Stimulated activated CD4-positive, alpha-beta T cell treated with anti-CD3 and anti-CD28 coated beads, Interleukin-15, amount 100 ng/mL, for 24 hours (primary cell): ENCODE measurements around the gene MADCAM1.
"Not testable (repeated sequence)": the region's sequence is repeated elsewhere in the genome, so short reads cannot be mapped to it uniquely, and the experiment has no call there.

ENCODE experiments used
- DNase-seq: peaks from one replicate; pipeline ENCODE4 v3.0.0-alpha.2; 2020

Gene MADCAM1

GRCh38 chr19:467554-467953 is 28.7 kb upstream of the MADCAM1 start:
- no peak for DNase-seq

GRCh38 chr19:468587-469256 is 27.6 kb upstream of the MADCAM1 start:
- DNase-seq, result no peak

GRCh38 chr19:469833-470232 is 26.5 kb upstream of the MADCAM1 start:
- DNase-seq, result no peak

GRCh38 chr19:470701-471100 is 25.6 kb upstream of the MADCAM1 start:
- DNase-seq, result no peak

GRCh38 chr19:472005-472858 is 24.1 kb upstream of the MADCAM1 start:
- DNase-seq, result no peak

- DNase-seq, result no peak
Observed at GRCh38 chr19:474126-475078, 21.9 kb upstream of the MADCAM1 start.

- DNase-seq, result no peak
Observed at GRCh38 chr19:475360-475759, 20.9 kb upstream of the MADCAM1 start.

GRCh38 chr19:478236-478903 is 17.9 kb upstream of the MADCAM1 start:
- no peak for DNase-seq

GRCh38 chr19:478976-479375 is 17.3 kb upstream of the MADCAM1 start:
- DNase-seq, result no peak

- DNase-seq, result peak; percentile 67
Observed at GRCh38 chr19:480016-480855, 16.1 kb upstream of the MADCAM1 start.

GRCh38 chr19:481100-481499 is 15.2 kb upstream of the MADCAM1 start:
- not testable (repeated sequence) for DNase-seq

- no peak for DNase-seq
Observed at GRCh38 chr19:482186-483041, 13.9 kb upstream of the MADCAM1 start.

- no peak for DNase-seq
Observed at GRCh38 chr19:483332-484072, 12.8 kb upstream of the MADCAM1 start.

GRCh38 chr19:484494-484893 is 11.8 kb upstream of the MADCAM1 start:
- DNase-seq, result no peak

GRCh38 chr19:485077-485476 is 11.2 kb upstream of the MADCAM1 start:
- DNase-seq, result no peak

- no peak for DNase-seq
Observed at GRCh38 chr19:485583-486236, 10.6 kb upstream of the MADCAM1 start.

GRCh38 chr19:488505-489417 is 7.5 kb upstream of the MADCAM1 start:
- peak; percentile 95 for DNase-seq
